Transverse colon (tissue), 4 donors: ENCODE measurements around the gene PRKCH. TPM values are rescaled to one million over a fixed set of nuclear protein-coding genes. Genes with fewer than 3 reads are reported as not detected.

Source experiments
- DNase-seq: peaks from one replicate; pipeline ENCODE4 v3.0.0-alpha.2; 2019
- H3K27ac ChIP-seq, 4 donors: fragments of 200-600 bp; sonication (generic); 2 replicates each; pipeline ENCODE4 v1.5.1; 2016 to 2018; ENCODE audit warnings: inconsistent platforms in 4 of 4
- H3K27me3 ChIP-seq: fragments of 200-600 bp; sonication (generic); 2 replicates; pipeline ENCODE4 v1.5.1; 2017; ENCODE audit warnings: inconsistent platforms
- H3K36me3 ChIP-seq, 4 donors: fragments of 200-600 bp; sonication (generic); 2 replicates each; pipeline ENCODE4 v1.5.1; 2017 to 2019; ENCODE audit warnings: inconsistent platforms in 4 of 4
- H3K4me1 ChIP-seq, 4 donors: fragments of 200-600 bp; sonication (generic); 2 replicates each; pipeline ENCODE4 v1.5.1; 2017 to 2020; ENCODE audit warnings: inconsistent platforms in 4 of 4
- H3K4me3 ChIP-seq, 4 donors: fragments of 200-600 bp; sonication (generic); 1 replicate in 1 of 4; 2 replicates in 3 of 4; pipeline versions ENCODE4 v1.5.1 to v1.6.1; 2017 to 2019; ENCODE audit warnings: inconsistent platforms in 4 of 4
- H3K9me3 ChIP-seq, 2 donors: fragments of 200-600 bp; sonication (generic); 2 replicates each; pipeline ENCODE4 v1.5.1; 2017 to 2019; ENCODE audit warnings: inconsistent platforms in 2 of 2
- CTCF ChIP-seq, 5 experiments: fragments of 200-600 bp in 3 of 5; fragments of 450-650 bp in 2 of 5; sonication (generic) in 3 of 5; IDR thresholded peaks; 1 replicate in 2 of 5; 2 replicates in 3 of 5; pipeline ENCODE4 v1.5.1; 2016 to 2017; ENCODE audit warnings: antibody characterized with exemption in 5 of 5, inconsistent platforms in 3 of 5, mild to moderate bottlenecking in 2 of 5, moderate library complexity in 1 of 5
- EP300 ChIP-seq: sonication (generic); formaldehyde crosslinking; IDR thresholded peaks from one replicate; pipeline ENCODE4 v1.6.1; 2017; ENCODE audit warnings: antibody characterized with exemption, low read depth
- POLR2A ChIP-seq: fragments of 450-650 bp; IDR thresholded peaks from one replicate; pipeline ENCODE4 v1.6.1; 2016; ENCODE audit warnings: antibody characterized with exemption, mild to moderate bottlenecking, moderate library complexity
- POLR2AphosphoS5 ChIP-seq, 3 donors: sonication (generic); formaldehyde crosslinking; IDR thresholded peaks; one replicate each; pipeline ENCODE4 v1.6.1; 2016; ENCODE audit warnings: antibody characterized with exemption in 3 of 3
- WGBS, 2 donors: methylation state at CpG; one replicate each; pipeline ENCODE4 v1.1.5; 2018; ENCODE audit warnings: low coverage in 1 of 2; 5-methylcytosine and 5-hydroxymethylcytosine counted together
- in situ Hi-C, 4 donors: fragments of 200-750 bp; cut with MboI; loops; one replicate each; pipeline versions ENCODE4 v1.15.0 to v1.15.1; 2017; ENCODE audit warnings: low sequenced_read_pairs in 3 of 4, low pct_ligation_motif_present in 1 of 4, low pct_unique_long_range_greater_than_20kb in 1 of 4
- intact Hi-C: fragments of 100-400 bp; cut with DNase I; formaldehyde crosslinking; loops from one replicate; pipeline ENCODE4 v1.15.1; 2023; ENCODE audit warnings: low total_unique reads
- total RNA-seq, 4 donors: library from RNA; depleted of rRNA; stranded (reverse); fragments of >200 nt; gene quantifications; one replicate each; pipeline ENCODE4 v1.1.0, GENCODE V29; 2016

The PRKCH gene
- total RNA-seq, 4 donors from 2014 or later, result 12.4 to 38.9 (median 27.0) TPM

- no peak for DNase-seq
- intact Hi-C loops, result no loop called here
- peaks cover 2 to 15% (median 3%) of the 10 kb centered on the region in 4 donors for H3K4me1 ChIP-seq
- 82 to 92% methylated on average over 2 to 7 of the region's 7 CpGs for whole genome bisulfite sequencing, 2 donors
- H3K9me3 ChIP-seq, result no peaks in the 10 kb centered on the region
- H3K4me3 ChIP-seq, result no peak overlapping the region
- no peak overlapping the region for H3K27ac ChIP-seq
- no peaks in the 10 kb centered on the region for H3K36me3 ChIP-seq
- no peaks in the 10 kb centered on the region for H3K27me3 ChIP-seq
- in situ Hi-C loops, result no loop called here
- TF ChIP-seq POLR2A, result no peak
- TF ChIP-seq EP300, result no peak
- TF ChIP-seq CTCF (IDR thresholded peaks at IDR 0.05), result no peak
- TF ChIP-seq POLR2AphosphoS5 (IDR thresholded peaks at IDR 0.05), result no peak
Observed at GRCh38 chr14:61483476-61483875, 162.1 kb downstream of the PRKCH start.

- TF ChIP-seq CTCF (IDR thresholded peaks at IDR 0.05) (no peak), POLR2A (no peak), POLR2AphosphoS5 (IDR thresholded peaks at IDR 0.05) (no peak), EP300 (no peak)
- no peaks in the 10 kb centered on the region for H3K27me3 ChIP-seq
- no peak for DNase-seq
- no peak overlapping the region for H3K4me3 ChIP-seq
- intact Hi-C loops, result no loop called here
- H3K36me3 ChIP-seq, result no peaks in the 10 kb centered on the region
- 93 to 94% methylated on average over 7 to 9 of the region's 9 CpGs for WGBS, 2 donors
- H3K4me1 ChIP-seq, result peaks cover 0 to 15% (median 0%) of the 10 kb centered on the region in 4 donors
- in situ Hi-C loops, result no loop called here
- H3K27ac ChIP-seq, result no peak overlapping the region
- no peaks in the 10 kb centered on the region for H3K9me3 ChIP-seq
Observed at GRCh38 chr14:61484031-61484430, 162.7 kb downstream of the PRKCH start.

GRCh38 chr14:61484826-61485584, 163.6 kb downstream of the PRKCH start:
- in situ Hi-C loops, result no loop called here
- H3K27me3 ChIP-seq, result no peaks in the 10 kb centered on the region
- 83 to 84% methylated on average over 4 to 8 of the region's 8 CpGs for WGBS, 2 donors
- no peak for TF ChIP-seq CTCF (IDR thresholded peaks at IDR 0.05)
- TF ChIP-seq EP300, result no peak
- TF ChIP-seq POLR2A, result no peak
- TF ChIP-seq POLR2AphosphoS5 (IDR thresholded peaks at IDR 0.05), result no peak
- H3K4me1 ChIP-seq, result peaks cover 0 to 16% (median 0%) of the 10 kb centered on the region in 4 donors
- peak overlapping the region in 1 of 4 donors; percentile 14 for H3K27ac ChIP-seq
- intact Hi-C loops, result no loop called here
- H3K4me3 ChIP-seq, result no peak overlapping the region
- DNase-seq, result no peak
- no peaks in the 10 kb centered on the region for H3K9me3 ChIP-seq
- H3K36me3 ChIP-seq, result no peaks in the 10 kb centered on the region

- Histone ChIP-seq H3K9me3 (no peaks in the 10 kb centered on the region), H3K4me1 (peaks cover 0 to 16% (median 0%) of the 10 kb centered on the region in 4 donors), H3K27me3 (no peaks in the 10 kb centered on the region), H3K4me3 (no peak overlapping the region), H3K36me3 (no peaks in the 10 kb centered on the region), H3K27ac (peak overlapping the region in 1 of 4 donors; percentile 14)
- in situ Hi-C loops, result no loop called here
- TF ChIP-seq POLR2A (no peak), POLR2AphosphoS5 (IDR thresholded peaks at IDR 0.05) (no peak), CTCF (IDR thresholded peaks at IDR 0.05) (no peak), EP300 (no peak)
- 83 to 86% methylated on average over 4 of the region's 4 CpGs for WGBS, 2 donors
- intact Hi-C loops, result no loop called here
- DNase-seq, result no peak
Observed at GRCh38 chr14:61485661-61486060, 164.3 kb downstream of the PRKCH start.
